ENCODE measurements around the gene GPR87. TPM values are rescaled to one million over a fixed set of nuclear protein-coding genes. Genes with fewer than 3 reads are reported as not detected.

The GPR87 gene
- polyA plus RNA-seq, 4 donors: 0.11 to 0.40 (median 0.18) TPM; not detected in 1

- no peak for DNase-seq (ENCODE audit: low read depth in 4 of 4, low spot score in 3 of 4)
These were observed 1.7 kb upstream of the GPR87 start for GRCh38 chr3:151318313-151318712.

- no peak for DNase-seq (ENCODE audit: low read depth in 4 of 4, low spot score in 3 of 4)
These were observed 774 bp downstream of the GPR87 start for GRCh38 chr3:151315846-151316245.

- no peak for DNase-seq (ENCODE audit: low read depth in 4 of 4, low spot score in 3 of 4)
These were observed 1.5 kb downstream of the GPR87 start for GRCh38 chr3:151315136-151315535.

- no peak for DNase-seq (ENCODE audit: low read depth in 4 of 4, low spot score in 3 of 4)
These were observed 2.0 kb downstream of the GPR87 start for GRCh38 chr3:151314593-151314992.

GRCh38 chr3:151314137-151314536 lies 2.5 kb downstream of the GPR87 start:
- no peak for DNase-seq (ENCODE audit: low read depth in 4 of 4, low spot score in 3 of 4)

GRCh38 chr3:151312972-151313371 lies 3.6 kb downstream of the GPR87 start:
- DNase-seq (ENCODE audit: low read depth in 4 of 4, low spot score in 3 of 4): no peak

- no peak for DNase-seq (ENCODE audit: low read depth in 4 of 4, low spot score in 3 of 4)
These were observed 7.1 kb downstream of the GPR87 start for GRCh38 chr3:151309566-151309965.

GRCh38 chr3:151307583-151308488 lies 8.8 kb downstream of the GPR87 start:
- no peak for DNase-seq (ENCODE audit: low read depth in 4 of 4, low spot score in 3 of 4)

- no peak for DNase-seq (ENCODE audit: low read depth in 4 of 4, low spot score in 3 of 4)
These were observed 9.5 kb downstream of the GPR87 start for GRCh38 chr3:151307131-151307530.

GRCh38 chr3:151306168-151306810 lies 10.3 kb downstream of the GPR87 start:
- DNase-seq (ENCODE audit: low read depth in 4 of 4, low spot score in 3 of 4): no peak

GRCh38 chr3:151305775-151306151 lies 10.9 kb downstream of the GPR87 start:
- DNase-seq (ENCODE audit: low read depth in 4 of 4, low spot score in 3 of 4): no peak

GRCh38 chr3:151305060-151305774 lies 11.4 kb downstream of the GPR87 start:
- no peak for DNase-seq (ENCODE audit: low read depth in 4 of 4, low spot score in 3 of 4)

GRCh38 chr3:151303751-151304150 lies 12.9 kb downstream of the GPR87 start:
- DNase-seq (ENCODE audit: low read depth in 4 of 4, low spot score in 3 of 4): no peak

GRCh38 chr3:151301787-151302186 lies 14.8 kb downstream of the GPR87 start:
- no peak for DNase-seq (ENCODE audit: low read depth in 4 of 4, low spot score in 3 of 4)

- no peak for DNase-seq (ENCODE audit: low read depth in 4 of 4, low spot score in 3 of 4)
These were observed 16.1 kb downstream of the GPR87 start for GRCh38 chr3:151300539-151300938.

- no peak for DNase-seq (ENCODE audit: low read depth in 4 of 4, low spot score in 3 of 4)
These were observed 17.6 kb downstream of the GPR87 start for GRCh38 chr3:151299006-151299405.

GRCh38 chr3:151297429-151297828 lies 19.2 kb downstream of the GPR87 start:
- no peak for DNase-seq (ENCODE audit: low read depth in 4 of 4, low spot score in 3 of 4)

- DNase-seq (ENCODE audit: low read depth in 4 of 4, low spot score in 3 of 4): no peak
These were observed 20.4 kb downstream of the GPR87 start for GRCh38 chr3:151296226-151296625.

- no peak for DNase-seq (ENCODE audit: low read depth in 4 of 4, low spot score in 3 of 4)
These were observed 23.5 kb downstream of the GPR87 start for GRCh38 chr3:151293127-151293526.

GRCh38 chr3:151290673-151291072 lies 25.9 kb downstream of the GPR87 start:
- no peak for DNase-seq (ENCODE audit: low read depth in 4 of 4, low spot score in 3 of 4)

GRCh38 chr3:151289445-151289844 lies 27.2 kb downstream of the GPR87 start:
- no peak for DNase-seq (ENCODE audit: low read depth in 4 of 4, low spot score in 3 of 4)

All from right renal pelvis (tissue), 4 donors.